ENCODE results near the gene DTX2.
"Not testable (repeated sequence)": the region's sequence is repeated elsewhere in the genome, so short reads cannot be mapped to it uniquely, and the experiment has no call there.

GRCh38 chr7:76460767-76461166 is 742 bp upstream of the DTX2 start:
- not testable (repeated sequence) for TF ChIP-seq JUNB (IDR thresholded peaks at IDR 0.05; ENCODE audit: unreplicated experiment); REST (IDR thresholded peaks at IDR 0.05; ENCODE audit: unreplicated experiment); CTCF (conservative IDR thresholded peaks at IDR 0.05; ENCODE audit: low read depth in 2 of 2); EZH2 (IDR thresholded peaks at IDR 0.05; ENCODE audit: low read depth, unreplicated experiment); POLR2AphosphoS5 (IDR thresholded peaks at IDR 0.05; ENCODE audit: low read depth); CREB1 (CRISPR knock-in tag; IDR thresholded peaks at IDR 0.05; ENCODE audit: low read depth)
